Measurements from ENCODE around the gene VPREB1. TPM values are rescaled to one million over a fixed set of nuclear protein-coding genes. Genes with fewer than 3 reads are reported as not detected.
"Not testable (repeated sequence)": the region's sequence is repeated elsewhere in the genome, so short reads cannot be mapped to it uniquely, and the experiment has no call there.

VPREB1 gene
- polyA plus RNA-seq, 2 of the 4 experiments (the other 2 are of a cell fraction): not detected

DNA sequence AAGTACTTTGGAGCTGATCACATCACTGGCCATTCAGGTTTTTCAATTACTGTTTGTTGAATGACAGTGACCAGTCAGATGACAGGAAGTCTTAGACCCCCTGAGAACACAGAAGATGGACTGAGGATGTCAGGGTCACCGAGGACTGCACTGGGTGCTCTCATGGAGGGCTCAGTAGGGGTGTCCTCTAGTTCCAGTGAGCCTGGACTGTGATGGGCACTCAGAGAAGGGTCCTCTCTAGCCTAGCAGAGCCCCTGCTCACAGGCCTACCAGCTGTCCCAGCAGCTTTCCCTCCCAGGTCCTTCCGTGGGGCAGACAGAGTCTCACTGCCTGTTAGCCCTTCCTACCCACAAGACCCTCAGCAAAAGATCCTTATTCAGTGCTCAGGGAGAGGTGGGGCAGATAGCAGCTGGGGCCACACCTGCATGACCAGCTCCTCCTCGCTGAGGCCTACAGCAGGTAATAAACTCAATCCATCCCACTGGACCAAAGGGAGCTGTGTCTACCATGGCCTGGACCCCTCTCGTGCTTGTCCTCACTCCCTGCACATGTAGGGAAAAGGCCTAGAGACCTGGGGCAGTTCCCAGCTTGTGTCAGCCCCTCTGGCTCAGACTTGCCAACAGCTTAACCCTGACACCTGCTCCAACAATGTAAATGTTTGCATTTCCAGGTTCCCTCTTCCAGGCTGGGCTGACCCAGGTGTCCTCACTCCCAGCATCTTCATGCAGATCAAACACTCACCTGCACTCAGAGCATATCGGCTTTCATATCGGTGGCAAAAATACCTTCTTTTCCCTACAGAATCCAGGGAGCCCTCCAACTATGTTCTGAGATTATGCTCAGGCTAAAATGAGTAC lies 25.2 kb upstream of the VPREB1 start:
- Histone ChIP-seq H3K4me2 (no peak overlapping the region), H3K9me3 (no peaks in the 10 kb centered on the region), H3K27ac (no peak overlapping the region), H3K4me1 (no peaks in the 10 kb centered on the region), H3K4me3 (no peak overlapping the region)
- POLR2A ChIA-PET: no interaction called here
- 47% methylated on average over 5 of the region's 6 CpGs for WGBS (ENCODE audit: missing lambda C conversion rate)
- DNase-seq (ENCODE audit: low read depth in 1 of 2, low spot score in 1 of 2): no peak
- no peak for ATAC-seq
- TF ChIP-seq POLR2A (IDR thresholded peaks at IDR 0.05; ENCODE audit: low read length) (no peak), ESRRA (IDR thresholded peaks at IDR 0.05; ENCODE audit: borderline replicate concordance, low read length) (no peak), FOSL2 (IDR thresholded peaks at IDR 0.05) (no peak), FOSL2 (CRISPR knock-in tag; IDR thresholded peaks at IDR 0.05) (no peak), RNF2 (IDR thresholded peaks at IDR 0.05; ENCODE audit: borderline replicate concordance, low read depth) (no peak), EP300 (IDR thresholded peaks at IDR 0.05) (no peak)
- no peak for FAIRE-seq
- CTCF ChIA-PET: interaction anchor here (0.7 to 2.3 kb wide), 3 partner anchors 9 to 24 kb away, joined by 3 to 10 read pairs (median 3); no protein-coding TSS in a partner anchor

DNA sequence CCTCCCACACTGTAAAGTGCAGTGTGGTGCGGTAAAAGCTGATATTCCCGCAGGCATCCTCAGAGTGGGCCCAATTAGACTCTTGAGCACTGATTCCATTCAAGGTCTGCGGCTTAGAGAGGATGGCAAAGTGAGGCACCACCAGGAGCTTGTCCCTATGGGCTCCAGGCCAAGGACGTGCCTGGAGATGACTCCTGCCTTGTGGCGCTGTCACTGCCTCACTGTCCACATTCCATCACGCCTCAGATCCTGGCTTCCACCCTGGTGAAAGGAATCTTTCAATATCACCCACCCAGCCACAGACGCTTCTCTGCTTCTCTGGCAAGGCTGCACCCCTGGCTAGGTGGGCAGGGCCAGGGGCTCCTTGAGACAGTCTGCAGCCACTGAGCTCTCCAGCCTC lies 23.5 kb upstream of the VPREB1 start:
- CTCF ChIA-PET; POLR2A ChIA-PET; H3K4me2 ChIP-seq; H3K9me3 ChIP-seq; FAIRE-seq; ATAC-seq; H3K4me1 ChIP-seq; H3K4me3 ChIP-seq; H3K27ac ChIP-seq; DNase-seq (ENCODE audit: low read depth in 1 of 2, low spot score in 1 of 2): not testable (repeated sequence)
- WGBS (ENCODE audit: missing lambda C conversion rate): no CpG with 5 or more reads among the region's 7 CpGs

DNA sequence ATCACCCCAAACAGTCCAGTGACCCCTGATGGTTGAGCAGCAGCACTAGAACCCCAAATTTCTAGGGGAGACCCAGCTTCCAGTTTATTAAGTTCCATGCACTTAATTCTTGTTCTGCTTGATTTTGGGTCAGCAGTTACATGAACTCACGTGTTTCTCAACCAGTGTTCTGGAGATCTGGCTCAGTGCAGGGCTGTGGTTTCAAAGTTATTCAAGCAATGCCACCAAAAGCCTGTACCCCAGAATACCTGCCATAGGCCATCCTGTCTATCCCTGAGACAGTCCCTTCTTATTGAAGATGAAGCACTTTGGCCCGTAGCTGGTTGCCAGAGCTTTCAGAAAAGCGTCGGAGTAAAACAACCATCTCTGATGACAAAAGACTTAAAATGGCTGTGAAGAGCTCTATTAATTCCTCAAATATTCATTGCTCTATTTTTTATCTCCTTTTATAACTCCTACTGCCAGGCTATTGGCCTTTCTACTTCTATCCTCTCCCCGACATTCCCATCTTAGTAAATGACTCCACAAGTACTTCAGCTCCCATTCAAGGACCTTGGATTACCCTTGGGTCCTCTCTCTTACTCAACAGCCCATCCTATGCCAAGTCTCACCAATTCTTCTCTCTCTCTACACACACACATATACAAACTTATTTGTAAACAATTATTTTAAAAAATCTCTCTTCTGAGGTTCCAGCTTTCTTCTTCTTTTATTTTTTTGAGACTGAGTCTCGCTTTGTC lies 18.0 kb upstream of the VPREB1 start:
- Histone ChIP-seq H3K4me2 (no peak overlapping the region), H3K4me3 (no peak overlapping the region), H3K4me1 (no peaks in the 10 kb centered on the region), H3K9me3 (no peaks in the 10 kb centered on the region), H3K27ac (no peak overlapping the region)
- no peak for ATAC-seq
- FAIRE-seq: no peak
- TF ChIP-seq, protein P1, sequence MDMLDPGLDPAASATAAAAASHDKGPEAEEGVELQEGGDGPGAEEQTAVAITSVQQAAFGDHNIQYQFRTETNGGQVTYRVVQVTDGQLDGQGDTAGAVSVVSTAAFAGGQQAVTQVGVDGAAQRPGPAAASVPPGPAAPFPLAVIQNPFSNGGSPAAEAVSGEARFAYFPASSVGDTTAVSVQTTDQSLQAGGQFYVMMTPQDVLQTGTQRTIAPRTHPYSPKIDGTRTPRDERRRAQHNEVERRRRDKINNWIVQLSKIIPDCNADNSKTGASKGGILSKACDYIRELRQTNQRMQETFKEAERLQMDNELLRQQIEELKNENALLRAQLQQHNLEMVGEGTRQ (IDR thresholded peaks at IDR 0.05): no peak
- TF ChIP-seq MYC (IDR thresholded peaks at IDR 0.05; ENCODE audit: borderline replicate concordance, low read length) (no peak), POLR2A (IDR thresholded peaks at IDR 0.05; ENCODE audit: low read length) (no peak), ZNF302 (CRISPR knock-in tag; IDR thresholded peaks at IDR 0.05) (no peak), HOXA7 (CRISPR knock-in tag; IDR thresholded peaks at IDR 0.05) (no peak), CBX8 (IDR thresholded peaks at IDR 0.05) (no peak), CHD4 (IDR thresholded peaks at IDR 0.05; ENCODE audit: borderline replicate concordance) (no peak), ESRRA (IDR thresholded peaks at IDR 0.05; ENCODE audit: borderline replicate concordance, low read length) (no peak), EP300 (IDR thresholded peaks at IDR 0.05) (no peak), FOXS1 (CRISPR knock-in tag; IDR thresholded peaks at IDR 0.05) (no peak), HOXB5 (CRISPR knock-in tag; IDR thresholded peaks at IDR 0.05) (no peak), TP53 (CRISPR knock-in tag; IDR thresholded peaks at IDR 0.05) (no peak), NR3C1 (IDR thresholded peaks at IDR 0.05) (no peak), RAD21 (conservative IDR thresholded peaks at IDR 0.05 in 1 of 2, IDR thresholded peaks at IDR 0.05 in 1 of 2) (no peak)
- TF ChIP-seq, protein P2, sequence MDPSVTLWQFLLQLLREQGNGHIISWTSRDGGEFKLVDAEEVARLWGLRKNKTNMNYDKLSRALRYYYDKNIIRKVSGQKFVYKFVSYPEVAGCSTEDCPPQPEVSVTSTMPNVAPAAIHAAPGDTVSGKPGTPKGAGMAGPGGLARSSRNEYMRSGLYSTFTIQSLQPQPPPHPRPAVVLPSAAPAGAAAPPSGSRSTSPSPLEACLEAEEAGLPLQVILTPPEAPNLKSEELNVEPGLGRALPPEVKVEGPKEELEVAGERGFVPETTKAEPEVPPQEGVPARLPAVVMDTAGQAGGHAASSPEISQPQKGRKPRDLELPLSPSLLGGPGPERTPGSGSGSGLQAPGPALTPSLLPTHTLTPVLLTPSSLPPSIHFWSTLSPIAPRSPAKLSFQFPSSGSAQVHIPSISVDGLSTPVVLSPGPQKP (IDR thresholded peaks at IDR 0.05; ENCODE audit: low read depth, low read length): no peak
- DNase-seq (ENCODE audit: low read depth in 1 of 2, low spot score in 1 of 2): no peak
- WGBS (ENCODE audit: missing lambda C conversion rate): 81% methylated on average over 6 of the region's 6 CpGs
- CTCF ChIA-PET: interaction anchor here (0.7 to 1.5 kb wide), 3 partner anchors 19 to 364 kb away, joined by 4 to 6 read pairs (median 6); no protein-coding TSS in a partner anchor
- POLR2A ChIA-PET: no interaction called here

Measured in A549 (cell line).